ENCODE results near the gene VPS8. TPM values are rescaled to one million over a fixed set of nuclear protein-coding genes. Genes with fewer than 3 reads are reported as not detected.

The VPS8 gene
- total RNA-seq, 1 donor from 2014 or later: 62.9 TPM

- ATAC-seq: no peak
- H3K27me3 ChIP-seq: no peaks in the 10 kb centered on the region
- peaks cover 58% of the 10 kb centered on the region for H3K36me3 ChIP-seq
- H3K4me1 ChIP-seq: no peaks in the 10 kb centered on the region
- intact Hi-C loops (cut with DNase I): no loop called here
- DNase-seq: no peak
- H3K27ac ChIP-seq: no peak overlapping the region
- H3K9me3 ChIP-seq: no peaks in the 10 kb centered on the region
- TF ChIP-seq CTCF (IDR thresholded peaks at IDR 0.05): no peak
- H3K4me3 ChIP-seq: no peak overlapping the region
Measured at GRCh38 chr3:184914628-184915027, 102.7 kb downstream of the VPS8 start.

GRCh38 chr3:184918750-184919149 is 106.8 kb downstream of the VPS8 start:
- Histone ChIP-seq H3K4me3 (no peak overlapping the region), H3K9me3 (no peaks in the 10 kb centered on the region), H3K27me3 (no peaks in the 10 kb centered on the region), H3K4me1 (no peaks in the 10 kb centered on the region), H3K36me3 (peaks cover 89% of the 10 kb centered on the region), H3K27ac (no peak overlapping the region)
- DNase-seq: no peak
- intact Hi-C loops (cut with DNase I): no loop called here
- TF ChIP-seq CTCF (IDR thresholded peaks at IDR 0.05): no peak
- no peak for ATAC-seq

GRCh38 chr3:184919651-184920050 is 107.7 kb downstream of the VPS8 start:
- Histone ChIP-seq H3K4me3 (no peak overlapping the region), H3K9me3 (no peaks in the 10 kb centered on the region), H3K36me3 (peaks cover 95% of the 10 kb centered on the region), H3K27me3 (no peaks in the 10 kb centered on the region), H3K4me1 (no peaks in the 10 kb centered on the region), H3K27ac (no peak overlapping the region)
- DNase-seq: no peak
- TF ChIP-seq CTCF (IDR thresholded peaks at IDR 0.05): no peak
- ATAC-seq: no peak
- intact Hi-C loops (cut with DNase I): no loop called here

- DNase-seq: no peak
Measured at GRCh38 chr3:184924547-184924946, 112.6 kb downstream of the VPS8 start.

GRCh38 chr3:184927796-184928315 is 115.9 kb downstream of the VPS8 start:
- Histone ChIP-seq H3K9me3 (no peaks in the 10 kb centered on the region), H3K4me1 (no peaks in the 10 kb centered on the region), H3K27me3 (no peaks in the 10 kb centered on the region), H3K36me3 (peaks cover 93% of the 10 kb centered on the region), H3K4me3 (no peak overlapping the region), H3K27ac (no peak overlapping the region)
- DNase-seq (no peak), ATAC-seq (no peak)
- intact Hi-C loops (cut with DNase I): no loop called here
- no peak for TF ChIP-seq CTCF (IDR thresholded peaks at IDR 0.05)

More at GRCh38 chr3:184924547-184924946, 112.6 kb downstream of the VPS8 start:
- intact Hi-C loops (cut with DNase I): no loop called here
- H3K9me3 ChIP-seq: no peaks in the 10 kb centered on the region
- no peaks in the 10 kb centered on the region for H3K4me1 ChIP-seq
- no peaks in the 10 kb centered on the region for H3K27me3 ChIP-seq
- H3K27ac ChIP-seq: no peak overlapping the region
- H3K4me3 ChIP-seq: no peak overlapping the region
- no peak for ATAC-seq
- no peak for TF ChIP-seq CTCF (IDR thresholded peaks at IDR 0.05)
- H3K36me3 ChIP-seq: peaks cover 92% of the 10 kb centered on the region

- intact Hi-C loops (cut with DNase I): no loop called here
- DNase-seq (no peak), ATAC-seq (no peak)
- TF ChIP-seq CTCF (IDR thresholded peaks at IDR 0.05): no peak
- H3K36me3 ChIP-seq: peaks cover 62% of the 10 kb centered on the region
- no peaks in the 10 kb centered on the region for H3K9me3 ChIP-seq
- no peak overlapping the region for H3K27ac ChIP-seq
- H3K27me3 ChIP-seq: no peaks in the 10 kb centered on the region
- H3K4me1 ChIP-seq: no peaks in the 10 kb centered on the region
- no peak overlapping the region for H3K4me3 ChIP-seq
Measured at GRCh38 chr3:184932777-184933176, 120.8 kb downstream of the VPS8 start.

Measured in upper lobe of right lung (tissue), 1 donor.